H1 (cell line): Measurements from ENCODE around the gene NSUN2.

ENCODE experiments used
- EGR1 ChIP-seq: IDR thresholded peaks from 2 replicates; pipeline ENCODE4 v1.6.1; 2011; ENCODE audit warnings: low read depth, low read length, borderline replicate concordance
- GABPA ChIP-seq: IDR thresholded peaks from 2 replicates; pipeline ENCODE4 v1.6.1; 2011; ENCODE audit warnings: mild to moderate bottlenecking, low read length, moderate library complexity, borderline replicate concordance; ENCODE audit not compliant: insufficient read depth
- TAF1 ChIP-seq: IDR thresholded peaks from 2 replicates; pipeline ENCODE4 v1.6.1; 2011; ENCODE audit warnings: mild to moderate bottlenecking, low read depth, low read length
- TF ChIP-seq, protein P1 (sequence below), 3 experiments: IDR thresholded peaks; 1 replicate in 2 of 3; 2 replicates in 1 of 3; pipeline versions ENCODE4 v1.5.1 to v1.6.1; 2011; ENCODE audit warnings: low read length in 3 of 3, mild to moderate bottlenecking in 3 of 3, inconsistent platforms in 2 of 3, low read depth in 1 of 3, moderate library complexity in 1 of 3; ENCODE audit not compliant: insufficient read depth in 1 of 3; ENCODE audit errors: control extremely low read depth in 1 of 3

- TF ChIP-seq TAF1 (no peak), GABPA (no peak), EGR1 (no peak)
- TF ChIP-seq, protein P1, sequence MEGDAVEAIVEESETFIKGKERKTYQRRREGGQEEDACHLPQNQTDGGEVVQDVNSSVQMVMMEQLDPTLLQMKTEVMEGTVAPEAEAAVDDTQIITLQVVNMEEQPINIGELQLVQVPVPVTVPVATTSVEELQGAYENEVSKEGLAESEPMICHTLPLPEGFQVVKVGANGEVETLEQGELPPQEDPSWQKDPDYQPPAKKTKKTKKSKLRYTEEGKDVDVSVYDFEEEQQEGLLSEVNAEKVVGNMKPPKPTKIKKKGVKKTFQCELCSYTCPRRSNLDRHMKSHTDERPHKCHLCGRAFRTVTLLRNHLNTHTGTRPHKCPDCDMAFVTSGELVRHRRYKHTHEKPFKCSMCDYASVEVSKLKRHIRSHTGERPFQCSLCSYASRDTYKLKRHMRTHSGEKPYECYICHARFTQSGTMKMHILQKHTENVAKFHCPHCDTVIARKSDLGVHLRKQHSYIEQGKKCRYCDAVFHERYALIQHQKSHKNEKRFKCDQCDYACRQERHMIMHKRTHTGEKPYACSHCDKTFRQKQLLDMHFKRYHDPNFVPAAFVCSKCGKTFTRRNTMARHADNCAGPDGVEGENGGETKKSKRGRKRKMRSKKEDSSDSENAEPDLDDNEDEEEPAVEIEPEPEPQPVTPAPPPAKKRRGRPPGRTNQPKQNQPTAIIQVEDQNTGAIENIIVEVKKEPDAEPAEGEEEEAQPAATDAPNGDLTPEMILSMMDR (IDR thresholded peaks at IDR 0.05; ENCODE audit: control extremely low read depth in 1 of 3, insufficient read depth in 1 of 3, low read depth in 1 of 3, low read length in 3 of 3): no peak
Observed at GRCh38 chr5:6598351-6598900, 34.4 kb downstream of the NSUN2 start.
